HAP-1 (cell line): ENCODE measurements around the gene LDAF1.
"Not testable (repeated sequence)": the region's sequence is repeated elsewhere in the genome, so short reads cannot be mapped to it uniquely, and the experiment has no call there.

Experiments
- DNase-seq, 2 experiments: peaks; one replicate each; pipeline ENCODE4 v3.0.0-alpha.2; 2016 to 2020; ENCODE audit warnings: low spot score in 2 of 2
- H3K27me3 ChIP-seq: fragments of 250-450 bp; sonication (Bioruptor Pico); 2 replicates; pipeline ENCODE4 v1.5.1; 2020; ENCODE audit warnings: low read depth, mild to moderate bottlenecking, moderate library complexity
- H3K36me3 ChIP-seq: fragments of 250-450 bp; sonication (Bioruptor Pico); replicated peaks from 2 replicates; pipeline ENCODE4 v1.5.1; 2020; ENCODE audit warnings: mild to moderate bottlenecking
- H3K4me1 ChIP-seq: fragments of 250-450 bp; sonication (Bioruptor Pico); 2 replicates; pipeline ENCODE4 v1.5.1; 2020; ENCODE audit warnings: mild to moderate bottlenecking
- H3K4me3 ChIP-seq: fragments of 250-450 bp; sonication (Bioruptor Pico); 2 replicates; pipeline ENCODE4 v1.5.1; 2020; ENCODE audit warnings: mild to moderate bottlenecking, moderate library complexity
- H3K9me3 ChIP-seq: fragments of 250-450 bp; sonication (Bioruptor Pico); 2 replicates; pipeline ENCODE4 v1.5.1; 2020; ENCODE audit warnings: mild to moderate bottlenecking, moderate library complexity
- in situ Hi-C: fragments of 300-500 bp; cut with MboI; formaldehyde crosslinking; loops from 3 replicates; pipeline ENCODE4 v1.14.3; 2020; ENCODE audit warnings: low sequenced_read_pairs, inconsistent platforms, mixed read lengths

LDAF1 gene

GRCh38 chr16:21158208-21159110 is at the start of gene LDAF1:
Gene LDAF1 (plus strand): TSS chr16:21158674. CDS start chr16:21161183, 2,509 bp downstream.
- in situ Hi-C loops = loop anchor here (10.0 kb wide), 2 partner anchors 366 to 1516 kb away; no protein-coding TSS in a partner anchor
- H3K4me1 ChIP-seq = peaks cover 12% of the 10 kb centered on the region
- peaks cover 22% of the 10 kb centered on the region for H3K36me3 ChIP-seq
- H3K9me3 ChIP-seq = no peaks in the 10 kb centered on the region
- H3K27me3 ChIP-seq = no peaks in the 10 kb centered on the region
- H3K4me3 ChIP-seq = peak within 1 kb of the TSS; percentile 84
- DNase-seq = peak; percentile 90 to 91

GRCh38 chr16:21115551-21115950 is 42.9 kb upstream of the LDAF1 start:
- H3K4me3 ChIP-seq, H3K9me3 ChIP-seq, H3K4me1 ChIP-seq, in situ Hi-C loops, DNase-seq, H3K27me3 ChIP-seq, H3K36me3 ChIP-seq: not testable (repeated sequence)

GRCh38 chr16:21116148-21116693 is 42.3 kb upstream of the LDAF1 start:
- H3K4me1 ChIP-seq = no peaks in the 10 kb centered on the region
- H3K36me3 ChIP-seq = no peaks in the 10 kb centered on the region
- no peak overlapping the region for H3K4me3 ChIP-seq
- in situ Hi-C loops = no loop called here
- peak in 1 of 2 experiments; percentile 28 for DNase-seq
- no peaks in the 10 kb centered on the region for H3K27me3 ChIP-seq
- no peaks in the 10 kb centered on the region for H3K9me3 ChIP-seq

- no peak for DNase-seq
- H3K36me3 ChIP-seq = no peaks in the 10 kb centered on the region
- no peaks in the 10 kb centered on the region for H3K4me1 ChIP-seq
- H3K27me3 ChIP-seq = no peaks in the 10 kb centered on the region
- no peaks in the 10 kb centered on the region for H3K9me3 ChIP-seq
- in situ Hi-C loops = no loop called here
- H3K4me3 ChIP-seq = no peak overlapping the region
These were observed 40.9 kb upstream of the LDAF1 start for GRCh38 chr16:21117567-21117966.

- no peak for DNase-seq
- H3K9me3 ChIP-seq = no peaks in the 10 kb centered on the region
These were observed 37.4 kb upstream of the LDAF1 start for GRCh38 chr16:21120976-21121520.

GRCh38 chr16:21125191-21125590 is 33.3 kb upstream of the LDAF1 start:
- H3K4me1 ChIP-seq = no peaks in the 10 kb centered on the region
- H3K36me3 ChIP-seq = no peaks in the 10 kb centered on the region
- no peaks in the 10 kb centered on the region for H3K9me3 ChIP-seq
- no peak overlapping the region for H3K4me3 ChIP-seq
- in situ Hi-C loops = loop anchor here (25.0 kb wide), 1 partner anchor 1212 kb away; no protein-coding TSS in a partner anchor
- DNase-seq = no peak
- no peaks in the 10 kb centered on the region for H3K27me3 ChIP-seq

More at GRCh38 chr16:21120976-21121520, 37.4 kb upstream of the LDAF1 start:
- H3K36me3 ChIP-seq = no peaks in the 10 kb centered on the region
- in situ Hi-C loops = no loop called here
- H3K27me3 ChIP-seq = no peaks in the 10 kb centered on the region
- H3K4me3 ChIP-seq = no peak overlapping the region
- H3K4me1 ChIP-seq = no peaks in the 10 kb centered on the region

GRCh38 chr16:21126518-21126917 is 32.0 kb upstream of the LDAF1 start:
- Histone ChIP-seq H3K4me1 (no peaks in the 10 kb centered on the region), H3K9me3 (no peaks in the 10 kb centered on the region), H3K36me3 (no peaks in the 10 kb centered on the region), H3K4me3 (no peak overlapping the region), H3K27me3 (no peaks in the 10 kb centered on the region)
- in situ Hi-C loops = loop anchor here (25.0 kb wide), 1 partner anchor 1211 kb away; no protein-coding TSS in a partner anchor
- DNase-seq = no peak

- no peaks in the 10 kb centered on the region for H3K9me3 ChIP-seq
- no peaks in the 10 kb centered on the region for H3K36me3 ChIP-seq
- in situ Hi-C loops = loop anchor here (25.0 kb wide), 1 partner anchor 1208 kb away; no protein-coding TSS in a partner anchor
- H3K4me3 ChIP-seq = no peak overlapping the region
- no peaks in the 10 kb centered on the region for H3K27me3 ChIP-seq
- DNase-seq = no peak
- no peaks in the 10 kb centered on the region for H3K4me1 ChIP-seq
These were observed 29.5 kb upstream of the LDAF1 start for GRCh38 chr16:21128991-21129390.

GRCh38 chr16:21130811-21131210 is 27.7 kb upstream of the LDAF1 start:
- DNase-seq = peak; percentile 13 to 14
- no peaks in the 10 kb centered on the region for H3K9me3 ChIP-seq
- in situ Hi-C loops = loop anchor here (25.0 kb wide), 1 partner anchor 1206 kb away; no protein-coding TSS in a partner anchor
- no peaks in the 10 kb centered on the region for H3K27me3 ChIP-seq
- H3K36me3 ChIP-seq = no peaks in the 10 kb centered on the region
- no peaks in the 10 kb centered on the region for H3K4me1 ChIP-seq
- H3K4me3 ChIP-seq = no peak overlapping the region

GRCh38 chr16:21134053-21134452 is 24.4 kb upstream of the LDAF1 start:
- no peaks in the 10 kb centered on the region; the same call in 1 of the 2 replicates for H3K27me3 ChIP-seq
- H3K4me3 ChIP-seq = no peak overlapping the region
- DNase-seq = peak in 1 of 2 experiments; percentile 23
- H3K9me3 ChIP-seq = no peaks in the 10 kb centered on the region
- H3K4me1 ChIP-seq = no peaks in the 10 kb centered on the region
- in situ Hi-C loops = loop anchor here (25.0 kb wide), 1 partner anchor 1203 kb away; no protein-coding TSS in a partner anchor
- no peaks in the 10 kb centered on the region for H3K36me3 ChIP-seq

- Histone ChIP-seq H3K4me1 (no peaks in the 10 kb centered on the region), H3K27me3 (peaks cover 8% of the 10 kb centered on the region), H3K4me3 (no peak overlapping the region), H3K36me3 (no peaks in the 10 kb centered on the region), H3K9me3 (no peaks in the 10 kb centered on the region)
- DNase-seq = no peak
- in situ Hi-C loops = loop anchor here (25.0 kb wide), 1 partner anchor 1192 kb away; no protein-coding TSS in a partner anchor
These were observed 12.7 kb upstream of the LDAF1 start for GRCh38 chr16:21145738-21146137.

GRCh38 chr16:21150375-21151001 is 8.0 kb upstream of the LDAF1 start, which contains the start of gene DNAH3:
Gene DNAH3 (minus strand): TSS chr16:21150846. CDS start chr16:21150319, 527 bp downstream.
- no peaks in the 10 kb centered on the region for H3K4me1 ChIP-seq
- H3K27me3 ChIP-seq = peaks cover 4% of the 10 kb centered on the region
- H3K4me3 ChIP-seq = no peak within 1 kb of the TSS
- in situ Hi-C loops = loop anchor here (10.0 kb wide), 2 partner anchors 374 to 1524 kb away; no protein-coding TSS in a partner anchor
- H3K9me3 ChIP-seq = no peaks in the 10 kb centered on the region
- H3K36me3 ChIP-seq = no peaks in the 10 kb centered on the region
- no peak for DNase-seq
